ENCODE data around the gene EVPL.

The EVPL gene

DNA sequence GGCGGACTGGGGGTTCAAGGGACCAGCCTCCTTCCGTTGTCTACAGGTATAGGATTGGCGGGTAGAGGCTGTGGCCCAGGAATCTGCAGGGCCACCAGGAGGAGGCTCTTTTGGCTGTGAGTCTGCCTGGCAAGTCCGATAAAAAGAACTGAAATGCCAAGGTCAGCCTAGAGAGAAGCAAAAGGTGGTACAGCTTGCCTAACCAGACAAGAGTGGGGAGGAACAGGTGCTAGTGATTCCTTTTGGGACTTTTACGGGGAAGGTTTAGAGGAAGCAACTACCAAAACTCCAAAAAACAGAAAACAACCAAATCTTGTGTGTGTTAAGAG lies 5.6 kb upstream of the EVPL start:
- H3K9me3 Mint-ChIP-seq = no peaks in the 10 kb centered on the region
- no peak overlapping the region for H3K27ac Mint-ChIP-seq
- H3K4me1 Mint-ChIP-seq = peaks cover 29% of the 10 kb centered on the region

DNA sequence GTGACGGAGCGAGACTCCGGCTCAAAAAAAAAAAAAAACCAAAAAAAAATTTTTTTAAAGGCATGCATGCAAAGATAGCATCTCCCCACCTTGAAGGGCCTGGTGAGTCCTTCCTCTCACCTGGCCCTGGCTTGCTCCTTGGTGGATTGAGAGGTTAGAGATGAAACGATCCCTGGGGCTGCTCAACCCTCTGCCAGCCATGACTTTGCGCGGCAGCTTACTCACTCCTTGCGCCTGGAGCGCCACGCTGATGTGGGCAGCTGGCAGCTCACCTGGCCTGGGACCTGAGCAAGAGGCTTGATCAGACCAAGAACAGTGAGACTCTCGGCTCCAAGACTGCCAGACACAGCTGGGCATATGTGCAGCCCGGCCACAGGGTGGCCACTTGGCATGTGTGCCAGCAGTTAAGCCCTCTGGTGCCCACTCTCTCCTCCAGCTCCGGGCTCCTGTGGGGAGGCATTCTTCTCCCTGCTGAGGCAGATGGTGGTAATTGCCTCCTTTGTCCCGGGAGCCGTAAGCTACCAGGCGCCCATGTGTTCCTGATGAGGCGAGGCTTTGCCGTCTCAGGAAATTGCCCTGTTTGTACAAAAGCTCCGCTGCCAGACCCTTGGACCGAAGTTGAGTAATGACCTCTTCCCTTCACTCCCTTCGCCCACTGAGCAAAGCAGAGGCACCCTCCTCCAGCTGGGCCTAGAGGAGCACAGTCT lies 5.1 kb upstream of the EVPL start:
- peaks cover 29% of the 10 kb centered on the region for H3K4me1 Mint-ChIP-seq
- no peak overlapping the region for H3K4me3 Mint-ChIP-seq
- H3K9me3 Mint-ChIP-seq = no peaks in the 10 kb centered on the region
- no peaks in the 10 kb centered on the region for H3K27me3 Mint-ChIP-seq
- H3K27ac Mint-ChIP-seq = no peak overlapping the region
- H3K36me3 Mint-ChIP-seq = no peaks in the 10 kb centered on the region

More for the DNA sequence above, 5.6 kb upstream of the EVPL start:
- Mint-ChIP-seq H3K27me3 (no peaks in the 10 kb centered on the region), H3K36me3 (no peaks in the 10 kb centered on the region), H3K4me3 (no peak overlapping the region)

DNA sequence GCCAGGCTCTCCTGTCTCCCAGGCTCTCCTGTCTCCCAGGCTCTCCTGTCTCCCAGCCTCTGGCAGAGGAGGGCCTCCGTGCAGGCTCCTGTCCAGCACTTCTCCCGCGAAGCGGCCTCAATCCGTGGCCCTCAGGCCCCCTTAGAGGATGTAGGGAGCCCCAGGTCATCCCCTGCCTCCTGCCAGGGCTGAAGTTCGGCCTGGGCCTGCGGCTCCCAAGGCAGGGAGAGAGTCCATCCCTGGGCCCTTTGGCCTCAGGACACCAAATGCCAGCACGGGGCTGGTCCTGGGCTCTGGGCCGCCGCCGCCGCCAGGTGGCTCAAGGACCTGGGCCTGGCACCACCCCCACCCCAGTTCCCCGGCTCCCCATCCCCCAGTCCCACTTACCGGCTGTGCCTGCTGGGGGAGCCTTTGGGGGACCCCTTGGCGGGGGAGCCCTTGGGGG lies 370 bp downstream of the EVPL start:
- H3K4me3 Mint-ChIP-seq = no peak overlapping the region
- no peaks in the 10 kb centered on the region for H3K27me3 Mint-ChIP-seq
- H3K36me3 Mint-ChIP-seq = no peaks in the 10 kb centered on the region
- no peaks in the 10 kb centered on the region for H3K9me3 Mint-ChIP-seq
- H3K27ac Mint-ChIP-seq = no peak overlapping the region
- peaks cover 17% of the 10 kb centered on the region for H3K4me1 Mint-ChIP-seq

DNA sequence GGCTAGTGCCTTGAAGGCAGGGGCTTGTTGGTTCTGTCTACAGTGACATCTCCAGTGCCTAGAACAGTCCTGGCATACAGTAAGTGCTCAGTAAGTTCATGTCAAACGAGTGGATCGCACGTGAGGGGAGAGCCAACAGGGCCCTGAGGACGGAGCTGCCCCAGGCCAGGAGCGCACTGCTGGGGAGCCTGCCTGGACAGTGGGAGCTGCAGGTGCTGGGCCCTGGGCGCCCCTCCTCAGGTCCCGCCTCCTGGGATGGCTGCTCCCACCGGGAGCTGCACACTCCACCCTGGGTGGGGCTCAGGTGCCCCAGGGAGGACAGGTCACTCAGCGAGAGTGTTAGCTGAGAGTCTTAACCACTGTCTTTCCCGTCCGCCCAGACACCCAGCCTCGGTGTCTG lies 1.8 kb downstream of the EVPL start:
- Mint-ChIP-seq H3K27me3 (no peaks in the 10 kb centered on the region), H3K27ac (no peak overlapping the region), H3K36me3 (no peaks in the 10 kb centered on the region), H3K4me3 (no peak overlapping the region), H3K4me1 (peaks cover 17% of the 10 kb centered on the region), H3K9me3 (no peaks in the 10 kb centered on the region)

DNA sequence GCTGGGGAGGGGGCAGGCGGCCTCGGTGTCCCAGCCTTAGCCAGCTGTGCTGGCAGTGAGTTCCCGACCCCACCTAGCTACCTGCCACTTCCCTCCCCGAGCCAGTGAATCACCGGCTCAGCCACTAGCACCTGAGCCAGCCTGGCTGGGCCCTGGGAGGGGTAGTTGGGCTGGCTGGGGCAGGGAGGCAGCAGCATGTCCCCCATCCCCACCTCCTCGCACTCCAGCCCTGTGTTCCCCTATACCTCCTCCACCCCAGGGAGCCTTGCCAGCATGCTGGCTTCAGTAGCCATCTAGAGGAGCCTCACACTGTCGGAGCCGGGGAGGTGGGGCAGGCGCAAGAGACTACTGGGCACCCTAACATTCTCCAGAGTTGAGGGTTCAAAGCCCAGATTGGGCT lies 2.8 kb downstream of the EVPL start:
- Mint-ChIP-seq H3K27ac (no peak overlapping the region), H3K36me3 (no peaks in the 10 kb centered on the region), H3K4me3 (no peak overlapping the region), H3K4me1 (peaks cover 11% of the 10 kb centered on the region), H3K27me3 (no peaks in the 10 kb centered on the region), H3K9me3 (no peaks in the 10 kb centered on the region)

DNA sequence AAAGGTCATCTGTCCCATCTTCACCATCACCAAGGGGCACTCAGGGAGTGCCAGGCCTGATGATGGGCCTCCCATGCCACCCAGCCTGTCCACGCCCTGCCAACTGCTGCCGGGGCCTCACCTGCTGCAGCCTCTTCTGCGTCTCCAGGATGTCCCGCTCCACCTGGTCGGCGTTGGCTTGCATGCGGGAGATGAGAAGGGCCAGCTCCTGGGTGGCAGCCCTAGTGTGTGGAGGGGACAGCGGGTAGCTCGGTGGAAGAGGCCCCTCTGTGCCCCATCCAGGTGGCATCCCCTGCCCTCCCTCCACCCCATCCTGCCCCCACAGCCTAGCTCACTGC lies 3.2 kb downstream of the EVPL start:
- Mint-ChIP-seq H3K9me3 (no peaks in the 10 kb centered on the region), H3K36me3 (no peaks in the 10 kb centered on the region), H3K4me1 (peaks cover 6% of the 10 kb centered on the region), H3K27ac (no peak overlapping the region), H3K27me3 (no peaks in the 10 kb centered on the region), H3K4me3 (no peak overlapping the region)

DNA sequence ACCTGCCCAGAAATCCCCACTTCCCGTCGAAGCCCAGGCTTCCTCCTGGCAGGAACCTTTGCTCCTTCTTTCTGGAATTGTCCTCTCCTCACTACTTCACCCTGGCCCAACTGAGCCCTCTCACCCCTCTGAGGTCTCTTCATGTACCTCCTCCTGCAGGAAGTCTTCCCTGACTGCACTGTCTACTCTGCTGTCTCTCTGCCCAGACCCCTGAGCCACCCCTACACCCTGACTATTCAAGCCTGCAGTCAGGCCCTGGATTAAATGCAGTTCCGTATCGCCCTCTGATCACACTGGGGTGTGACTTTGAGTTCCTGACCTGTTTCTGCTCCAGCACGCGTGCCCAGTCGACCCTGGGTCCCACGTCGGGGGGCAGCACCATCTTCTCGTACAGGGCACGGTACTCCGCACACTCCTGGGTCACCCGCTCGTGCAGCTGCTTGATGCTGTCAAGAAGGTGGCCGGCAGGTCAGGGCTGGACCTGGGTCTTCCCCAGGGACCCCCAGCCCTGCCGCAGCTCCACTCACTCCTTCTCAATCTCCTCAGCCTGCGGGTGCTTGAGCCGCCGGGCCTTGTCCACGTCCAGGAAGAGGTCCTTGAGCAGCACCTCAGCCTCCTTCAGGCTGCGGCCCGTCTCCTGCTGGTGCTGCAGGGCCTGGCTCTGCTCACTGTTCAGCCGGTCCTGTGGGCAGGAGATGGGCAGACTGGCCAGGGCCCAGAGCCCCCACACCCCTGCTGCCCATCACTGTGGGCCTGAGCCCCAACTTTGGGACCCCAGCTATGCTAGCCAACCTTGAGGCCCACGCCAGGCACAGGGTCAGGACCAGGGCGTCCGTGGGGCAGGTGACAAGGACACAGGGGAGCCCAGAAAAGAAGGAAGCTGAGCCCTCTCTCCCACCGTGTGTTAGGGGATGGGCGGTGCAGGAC lies 3.9 kb downstream of the EVPL start:
- Mint-ChIP-seq H3K27ac (peak overlapping the region; percentile 25), H3K36me3 (no peaks in the 10 kb centered on the region), H3K27me3 (no peaks in the 10 kb centered on the region), H3K4me1 (peaks cover under 1% of the 10 kb centered on the region), H3K4me3 (no peak overlapping the region), H3K9me3 (no peaks in the 10 kb centered on the region)

DNA sequence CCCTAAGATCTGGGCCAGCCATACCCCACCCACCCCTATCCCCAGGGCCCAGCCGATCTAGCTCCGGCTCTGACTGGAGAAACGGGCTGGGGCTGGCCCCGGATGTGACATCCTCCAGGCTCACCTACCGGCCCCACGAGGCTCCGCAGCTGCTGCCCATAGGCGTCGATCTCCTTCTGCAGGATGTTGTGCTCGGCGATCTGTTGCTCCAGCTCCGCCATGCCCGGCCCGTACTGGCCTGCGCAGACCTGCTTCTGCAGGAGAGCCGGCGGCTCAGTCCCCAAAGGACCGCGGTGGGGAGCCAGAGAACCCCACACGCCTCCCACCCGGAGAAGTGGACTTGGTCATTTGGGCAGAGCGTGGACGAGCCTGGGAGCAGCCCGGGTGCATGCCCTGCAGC lies 4.8 kb downstream of the EVPL start:
- H3K4me3 Mint-ChIP-seq = no peak overlapping the region
- H3K27ac Mint-ChIP-seq = no peak overlapping the region
- H3K36me3 Mint-ChIP-seq = no peaks in the 10 kb centered on the region
- H3K27me3 Mint-ChIP-seq = no peaks in the 10 kb centered on the region
- no peaks in the 10 kb centered on the region for H3K9me3 Mint-ChIP-seq
- H3K4me1 Mint-ChIP-seq = no peaks in the 10 kb centered on the region

DNA sequence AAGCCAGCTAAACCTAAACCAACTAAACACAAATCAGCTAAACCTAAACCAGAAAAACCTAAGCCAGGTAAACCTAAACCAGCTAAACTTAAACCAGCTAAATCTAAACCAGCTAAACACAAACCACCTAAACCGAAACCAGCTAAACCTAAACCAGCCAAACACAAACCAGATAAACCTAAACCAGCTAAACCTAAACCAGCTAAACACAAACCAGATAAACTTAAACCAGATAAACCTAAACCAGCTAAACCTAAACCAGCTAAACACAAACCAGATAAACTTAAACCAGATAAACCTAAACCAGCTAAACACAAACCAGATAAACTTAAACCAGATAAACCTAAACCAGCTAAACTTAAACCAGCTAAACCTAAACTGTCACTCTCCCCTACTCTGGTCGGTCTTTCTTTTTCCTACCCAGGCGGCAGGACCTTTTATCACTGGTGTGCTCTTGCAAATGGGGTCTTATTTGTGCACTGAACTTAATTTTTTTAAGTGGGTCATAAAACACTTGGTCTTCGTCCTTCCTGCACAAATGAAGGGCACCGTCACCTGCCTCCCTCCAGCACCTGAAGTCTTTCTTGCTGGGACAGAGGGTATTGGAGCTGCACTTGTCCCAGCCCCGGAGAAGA lies 7.2 kb downstream of the EVPL start:
- Mint-ChIP-seq H3K27ac (no peak overlapping the region), H3K4me1 (no peaks in the 10 kb centered on the region), H3K4me3 (no peak overlapping the region), H3K36me3 (no peaks in the 10 kb centered on the region), H3K9me3 (no peaks in the 10 kb centered on the region), H3K27me3 (no peaks in the 10 kb centered on the region)

DNA sequence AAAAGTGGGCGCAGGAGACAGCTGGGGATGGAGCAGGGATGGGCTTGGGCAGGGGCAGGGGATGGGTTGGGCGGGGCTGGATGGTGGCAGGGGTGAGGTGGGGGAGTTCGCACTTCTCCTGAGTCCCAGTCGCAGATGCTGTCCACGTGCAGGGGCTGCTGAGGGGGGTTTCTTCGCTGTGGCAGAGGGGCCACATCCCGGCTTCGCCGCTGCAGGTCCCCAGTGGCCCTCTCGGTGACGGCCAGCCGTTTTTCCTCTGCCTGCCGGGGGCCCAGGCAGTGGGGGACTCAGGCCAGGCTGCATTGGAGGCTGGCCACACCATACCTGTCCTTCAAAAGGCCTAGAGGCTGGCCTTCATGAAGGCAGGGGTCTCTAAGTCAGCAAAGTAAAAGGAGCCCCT lies 8.3 kb downstream of the EVPL start:
- Mint-ChIP-seq H3K9me3 (no peaks in the 10 kb centered on the region), H3K27me3 (no peaks in the 10 kb centered on the region), H3K27ac (no peak overlapping the region), H3K4me3 (no peak overlapping the region), H3K4me1 (peaks cover 6% of the 10 kb centered on the region), H3K36me3 (no peaks in the 10 kb centered on the region)

DNA sequence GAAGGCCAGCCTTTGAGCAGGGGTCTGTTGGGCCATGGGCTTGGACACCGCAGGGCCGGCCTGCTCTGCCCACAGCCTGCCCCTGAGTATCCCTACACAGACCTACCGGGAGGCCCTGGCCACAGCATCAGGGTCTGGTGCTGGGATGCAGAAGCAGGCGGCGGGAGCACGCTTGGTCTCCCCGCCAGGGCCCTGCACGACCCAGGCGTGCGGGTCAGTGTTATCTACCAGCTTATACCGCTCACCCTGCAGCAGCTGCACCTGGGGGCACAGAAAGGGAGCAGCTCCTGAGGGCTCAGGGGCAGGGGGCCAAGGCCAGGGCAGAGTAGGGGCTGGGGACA lies 8.8 kb downstream of the EVPL start:
- Mint-ChIP-seq H3K4me1 (peaks cover 6% of the 10 kb centered on the region), H3K4me3 (no peak overlapping the region), H3K36me3 (no peaks in the 10 kb centered on the region), H3K27ac (no peak overlapping the region), H3K27me3 (no peaks in the 10 kb centered on the region), H3K9me3 (no peaks in the 10 kb centered on the region)

DNA sequence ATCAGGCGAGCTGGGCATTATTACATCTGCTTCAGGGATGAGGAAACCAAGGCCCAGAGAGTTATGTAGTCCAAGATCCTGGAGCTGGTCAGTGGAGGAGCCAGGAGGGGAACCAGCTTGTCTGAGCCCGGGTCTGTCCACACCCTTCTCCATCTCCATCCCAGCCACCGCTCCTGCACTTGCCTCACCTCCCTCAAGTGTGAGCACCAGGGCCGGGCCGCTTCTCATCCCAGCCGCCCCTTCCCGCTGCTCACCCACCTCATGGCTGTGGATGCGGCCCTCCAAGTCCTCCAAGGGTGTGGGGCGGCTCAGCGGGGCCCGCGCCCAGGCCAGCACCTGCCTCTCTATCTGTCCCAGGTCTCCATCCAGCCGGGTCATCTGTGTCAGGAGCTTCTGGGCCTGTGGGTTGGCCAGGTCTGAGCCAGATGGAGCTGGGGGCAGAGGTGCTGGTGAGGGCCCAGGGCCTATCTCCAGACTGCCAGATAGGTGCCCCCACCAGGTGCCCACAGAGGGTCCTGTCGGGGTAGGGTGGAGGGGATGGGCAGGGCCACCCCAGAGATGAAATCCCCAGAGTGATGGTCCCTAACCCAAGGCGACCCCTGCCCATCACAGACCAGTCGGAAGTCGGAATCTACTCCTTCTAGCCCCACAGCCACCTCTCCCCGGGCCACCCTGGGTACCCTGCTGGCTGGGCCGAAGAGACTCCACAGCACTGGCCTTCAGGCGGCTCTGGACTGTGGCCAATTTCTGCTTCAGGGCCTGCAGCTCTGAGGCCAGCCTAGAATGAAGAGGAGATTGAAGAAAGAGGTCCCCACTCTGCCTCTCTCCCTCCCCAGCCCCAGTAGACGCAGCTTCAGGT lies 9.4 kb downstream of the EVPL start:
- Mint-ChIP-seq H3K27ac (no peak overlapping the region), H3K27me3 (no peaks in the 10 kb centered on the region), H3K4me3 (no peak overlapping the region), H3K9me3 (no peaks in the 10 kb centered on the region), H3K4me1 (peaks cover 6% of the 10 kb centered on the region), H3K36me3 (no peaks in the 10 kb centered on the region)

DNA sequence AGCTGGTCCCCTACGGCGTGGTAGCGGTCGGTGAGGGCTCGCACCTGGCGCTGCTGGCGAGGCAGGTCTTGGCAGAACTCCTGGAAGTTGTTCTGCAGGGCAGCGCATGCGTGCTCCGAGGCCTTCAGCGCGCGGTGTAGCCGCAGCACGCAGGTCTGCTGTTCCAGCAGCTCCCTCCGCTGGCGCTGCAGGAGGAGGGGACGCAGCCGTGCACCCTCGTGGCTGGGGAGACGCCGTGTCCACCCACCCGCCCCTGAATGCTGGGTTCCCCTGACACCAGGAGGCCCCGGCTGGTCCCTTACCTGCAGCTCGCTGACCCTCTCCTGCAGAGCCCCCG lies 12.2 kb downstream of the EVPL start:
- H3K4me3 Mint-ChIP-seq = no peak overlapping the region
- no peak overlapping the region for H3K27ac Mint-ChIP-seq
- no peaks in the 10 kb centered on the region for H3K27me3 Mint-ChIP-seq
- no peaks in the 10 kb centered on the region for H3K9me3 Mint-ChIP-seq
- H3K36me3 Mint-ChIP-seq = no peaks in the 10 kb centered on the region
- peaks cover 6% of the 10 kb centered on the region for H3K4me1 Mint-ChIP-seq

DNA sequence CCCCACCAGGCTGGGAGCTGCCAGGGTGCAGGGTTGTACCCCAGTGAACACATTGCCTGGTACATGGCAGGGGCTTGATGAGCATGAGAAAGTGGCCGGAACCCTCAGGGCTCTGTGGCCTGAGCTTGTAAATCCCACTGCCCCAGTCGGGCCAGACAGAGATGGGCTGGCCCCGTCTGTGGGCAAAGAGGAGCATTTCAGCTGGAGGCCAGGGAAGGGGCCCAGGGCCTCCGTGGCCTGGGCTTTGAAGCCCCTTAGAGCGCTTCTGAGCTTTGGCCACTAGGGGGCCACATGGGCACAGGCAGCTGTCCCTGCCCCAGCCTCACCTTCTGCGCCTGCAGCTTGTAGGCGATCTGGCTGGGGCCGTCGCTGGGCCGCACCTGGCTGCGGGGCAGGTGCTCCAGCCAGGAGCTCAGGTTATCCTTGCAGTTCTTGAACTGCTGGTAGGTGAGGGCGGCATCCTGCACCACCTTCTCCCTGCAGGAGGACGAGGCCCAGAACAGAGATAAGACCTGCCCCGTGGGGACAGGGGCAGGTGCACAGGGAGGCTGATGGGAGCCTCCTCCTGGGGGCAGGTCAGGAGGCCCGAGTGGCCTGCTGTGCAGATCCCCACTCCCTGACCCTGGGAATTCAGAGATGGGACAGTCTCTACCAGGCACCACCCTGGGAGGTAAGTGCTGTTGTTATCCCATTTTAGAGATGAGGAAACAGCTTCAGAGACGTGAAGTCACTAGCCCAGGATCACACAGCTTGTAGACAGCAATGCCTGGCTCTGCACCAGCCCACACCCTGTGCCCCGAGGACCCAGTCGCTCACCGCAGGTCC lies 12.8 kb downstream of the EVPL start:
- Mint-ChIP-seq H3K9me3 (no peaks in the 10 kb centered on the region), H3K4me3 (no peak overlapping the region), H3K36me3 (no peaks in the 10 kb centered on the region), H3K27ac (no peak overlapping the region), H3K27me3 (no peaks in the 10 kb centered on the region), H3K4me1 (peaks cover 6% of the 10 kb centered on the region)

DNA sequence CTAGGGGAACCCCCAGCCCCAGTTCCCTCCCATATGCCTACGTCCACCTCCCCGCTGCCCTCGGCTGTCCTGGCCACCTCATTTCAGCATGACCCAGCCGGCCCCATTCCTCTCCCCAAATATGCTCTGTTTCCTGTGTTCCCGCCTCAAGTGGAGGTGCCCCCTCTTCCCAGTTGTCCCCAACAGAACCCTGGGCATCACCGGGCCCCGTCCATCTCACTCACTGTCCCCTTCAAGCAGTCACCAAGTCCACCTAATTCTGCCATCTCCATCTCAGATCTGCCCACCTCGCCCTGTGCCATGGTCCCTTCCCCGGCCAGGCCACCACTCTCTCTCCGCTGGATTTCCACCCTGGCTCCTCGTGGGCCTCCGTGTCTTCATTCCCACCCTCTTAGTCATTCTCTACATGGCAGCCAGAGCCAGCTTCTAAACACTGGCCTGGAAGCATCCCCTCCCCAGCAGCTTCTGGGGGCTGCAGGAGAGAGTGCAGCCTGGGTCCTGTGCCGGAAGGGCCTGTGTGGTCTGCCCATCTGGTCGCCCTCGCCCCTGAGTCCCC lies 13.7 kb downstream of the EVPL start:
- Mint-ChIP-seq H3K27ac (peak overlapping the region; percentile 4), H3K9me3 (no peaks in the 10 kb centered on the region), H3K4me3 (no peak overlapping the region), H3K27me3 (no peaks in the 10 kb centered on the region), H3K4me1 (peaks cover 6% of the 10 kb centered on the region), H3K36me3 (no peaks in the 10 kb centered on the region)

Data from activated naive CD4-positive, alpha-beta T cell treated with anti-CD3 and anti-CD28 coated beads, Interleukin-2, amount 50 U/mL, for 24 hours (primary cell).